ENCODE data around the gene STAT6.
A peak's percentile ranks its signal among the peaks of the same experiment; 100 is the strongest.

GRCh38 chr12:57110104-57111030 is 795 bp downstream of the STAT6 start:
- TF ChIP-seq CTCF (IDR thresholded peaks at IDR 0.05; ENCODE audit: poor library complexity) (peak; percentile 3), EZH2 (IDR thresholded peaks at IDR 0.05; ENCODE audit: borderline replicate concordance) (no peak)

Measured in hepatocyte (in vitro differentiated cells).